Left kidney (tissue), 8 donors: ENCODE measurements around the gene ATP6AP2. TPM values are rescaled to one million over a fixed set of nuclear protein-coding genes. Genes with fewer than 3 reads are reported as not detected.
"Not testable (repeated sequence)": the region's sequence is repeated elsewhere in the genome, so short reads cannot be mapped to it uniquely, and the experiment has no call there.

Experiments used
- DNase-seq: peaks from one replicate; pipeline ENCODE4 v3.0.0-alpha.2; 2013
- long read RNA-seq, 8 donors: transcript quantifications; one replicate each; lab custom pipeline, GENCODE V29; 2026
- polyA plus RNA-seq: library from polyadenylated mRNA; unstranded; fragments of 120-200 nt; gene quantifications from one replicate; pipeline ENCODE4 v1.2.1, GENCODE V29; 2013; ENCODE audit not compliant: insufficient read length

The ATP6AP2 gene, protein sequence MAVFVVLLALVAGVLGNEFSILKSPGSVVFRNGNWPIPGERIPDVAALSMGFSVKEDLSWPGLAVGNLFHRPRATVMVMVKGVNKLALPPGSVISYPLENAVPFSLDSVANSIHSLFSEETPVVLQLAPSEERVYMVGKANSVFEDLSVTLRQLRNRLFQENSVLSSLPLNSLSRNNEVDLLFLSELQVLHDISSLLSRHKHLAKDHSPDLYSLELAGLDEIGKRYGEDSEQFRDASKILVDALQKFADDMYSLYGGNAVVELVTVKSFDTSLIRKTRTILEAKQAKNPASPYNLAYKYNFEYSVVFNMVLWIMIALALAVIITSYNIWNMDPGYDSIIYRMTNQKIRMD
- 190 TPM for polyA plus RNA-seq
- long read RNA-seq, donor 1, transcript ATP6AP2-217 (9 exons, 2,337 nt): major isoform, 39 of 86 reads
- long read RNA-seq, donor 1, partial matches to known transcripts: 32 of 86 reads
- long read RNA-seq, donor 1, other reads (novel, unspliced or antisense): 0 of 86 reads
- long read RNA-seq, donor 2, transcript ATP6AP2-217 (9 exons, 2,337 nt): major isoform, 40 of 63 reads
- long read RNA-seq, donor 2, partial matches to known transcripts: 13 of 63 reads
- long read RNA-seq, donor 2, other reads (novel, unspliced or antisense): 0 of 63 reads
- long read RNA-seq, donor 3, transcript ATP6AP2-217 (9 exons, 2,337 nt): major isoform, 40 of 56 reads
- long read RNA-seq, donor 3, partial matches to known transcripts: 7 of 56 reads
- long read RNA-seq, donor 3, other reads (novel, unspliced or antisense): 0 of 56 reads
- long read RNA-seq, donor 4, partial matches to known transcripts: 0 of 2 reads
- long read RNA-seq, donor 4, other reads (novel, unspliced or antisense): 0 of 2 reads
- long read RNA-seq, donor 5, transcript ATP6AP2-212 (1 exons, 544 nt): minor isoform, 10 of 125 reads
- long read RNA-seq, donor 5, transcript ATP6AP2-217 (9 exons, 2,337 nt): major isoform, 90 of 125 reads
- long read RNA-seq, donor 5, partial matches to known transcripts: 17 of 125 reads
- long read RNA-seq, donor 5, other reads (novel, unspliced or antisense): 0 of 125 reads
- long read RNA-seq, donor 6, transcript ATP6AP2-217 (9 exons, 2,337 nt): major isoform, 37 of 65 reads
- long read RNA-seq, donor 6, partial matches to known transcripts: 23 of 65 reads
- long read RNA-seq, donor 6, other reads (novel, unspliced or antisense): 0 of 65 reads
- long read RNA-seq, donor 7, transcript ATP6AP2-217 (9 exons, 2,337 nt): major isoform, 59 of 99 reads
- long read RNA-seq, donor 7, partial matches to known transcripts: 28 of 99 reads
- long read RNA-seq, donor 7, other reads (novel, unspliced or antisense): 0 of 99 reads
- long read RNA-seq, donor 8, transcript ATP6AP2-217 (9 exons, 2,337 nt): major isoform, 30 of 51 reads
- long read RNA-seq, donor 8, partial matches to known transcripts: 14 of 51 reads
- long read RNA-seq, donor 8, other reads (novel, unspliced or antisense): 0 of 51 reads

DNA sequence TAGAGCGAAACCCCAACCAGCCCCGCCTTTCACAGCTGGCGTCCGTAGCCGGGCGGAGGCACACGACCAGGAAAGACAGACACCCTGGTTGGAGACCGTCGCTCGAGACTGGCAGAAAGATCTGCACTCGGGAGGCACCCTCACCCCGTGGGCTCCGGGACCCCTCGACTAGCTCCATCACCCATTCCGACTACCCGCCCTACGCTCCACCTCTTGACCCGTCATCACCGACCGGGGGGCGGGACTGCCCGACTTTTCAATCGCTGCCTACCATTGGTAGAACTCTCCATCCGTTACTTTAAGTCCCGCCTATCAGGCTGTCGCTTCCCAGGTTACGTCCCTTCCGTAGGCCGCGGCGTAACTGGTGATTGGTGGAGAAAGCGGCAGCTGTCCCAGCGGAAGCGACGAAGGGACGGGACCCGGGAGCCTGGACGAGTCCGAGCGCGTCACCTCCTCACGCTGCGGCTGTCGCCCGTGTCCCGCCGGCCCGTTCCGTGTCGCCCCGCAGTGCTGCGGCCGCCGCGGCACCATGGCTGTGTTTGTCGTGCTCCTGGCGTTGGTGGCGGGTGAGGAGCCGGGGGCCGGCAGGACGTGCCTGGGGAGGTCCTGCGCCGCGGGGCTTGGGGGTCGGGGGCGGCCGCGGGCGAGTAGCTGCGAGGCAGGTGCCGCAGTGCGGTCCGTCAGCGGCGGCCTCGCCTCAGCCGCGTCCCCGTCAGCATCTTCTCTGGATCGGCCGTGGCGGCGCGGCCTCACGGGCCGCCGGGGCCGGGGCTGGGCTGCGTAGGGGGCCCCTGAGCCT is at the start of gene ATP6AP2:
ATP6AP2 (plus strand) TSS at position 434 of the 799 bp plus-strand sequence; CDS start at position 530, 96 bp downstream.
- DNase-seq: peak; percentile 92

DNA sequence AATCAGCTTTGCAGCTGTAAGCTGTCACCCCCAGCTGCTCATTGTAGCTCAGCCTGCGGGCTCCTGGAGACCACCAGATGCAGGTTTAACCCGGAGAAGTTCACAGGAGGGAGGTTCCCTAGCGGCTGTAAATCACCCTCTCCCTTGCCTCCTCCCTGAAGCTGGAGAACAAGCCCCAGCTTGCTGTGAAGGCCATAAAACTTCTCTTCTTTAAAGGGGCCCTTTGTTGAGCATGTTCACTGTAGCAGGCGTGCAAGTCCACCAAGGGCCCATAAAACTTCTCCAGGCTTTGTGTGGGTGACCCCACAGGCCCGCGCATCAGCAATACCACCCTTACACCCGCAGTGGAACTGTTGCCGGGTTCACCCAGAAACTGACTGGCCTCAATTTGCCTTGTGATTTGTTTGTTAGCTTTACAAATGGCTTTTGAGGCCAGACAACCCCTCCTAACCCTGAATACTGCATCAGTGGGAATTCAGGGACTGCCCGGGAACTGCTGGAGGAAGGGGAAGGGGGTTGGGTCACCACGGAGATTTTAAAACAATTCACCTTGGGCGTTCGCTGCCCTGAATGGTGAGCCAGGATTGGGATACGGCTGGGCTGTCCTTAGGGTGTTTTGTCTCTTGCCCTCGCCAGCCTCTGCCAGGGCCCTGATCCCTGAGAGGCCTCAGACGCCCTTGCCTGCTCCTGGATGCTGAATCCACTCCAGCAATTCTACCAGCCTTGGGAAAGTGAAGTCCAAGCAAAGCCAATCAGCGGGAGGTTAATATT is 49.5 kb upstream of the ATP6AP2 start:
- peak; percentile 70 for DNase-seq

DNA sequence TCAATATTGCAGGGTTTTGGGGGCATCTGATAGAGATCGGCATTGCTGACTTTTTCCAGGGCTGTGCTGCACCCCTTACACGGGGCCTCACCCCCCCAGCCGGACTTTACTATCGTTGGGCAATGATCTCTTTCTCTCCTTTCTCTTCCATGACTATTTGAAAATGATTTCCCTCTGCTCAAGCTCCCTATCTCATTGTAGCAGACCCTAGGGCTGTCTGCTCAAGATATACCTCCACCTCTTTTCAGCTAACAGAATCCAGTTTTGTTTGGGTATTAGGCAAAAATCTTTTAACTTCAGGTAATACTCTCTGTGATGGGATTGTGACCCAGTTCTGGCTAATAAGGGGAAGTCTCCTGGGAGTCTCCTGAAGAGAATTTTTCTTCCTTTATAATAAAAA is 43.5 kb upstream of the ATP6AP2 start:
- no peak for DNase-seq

DNA sequence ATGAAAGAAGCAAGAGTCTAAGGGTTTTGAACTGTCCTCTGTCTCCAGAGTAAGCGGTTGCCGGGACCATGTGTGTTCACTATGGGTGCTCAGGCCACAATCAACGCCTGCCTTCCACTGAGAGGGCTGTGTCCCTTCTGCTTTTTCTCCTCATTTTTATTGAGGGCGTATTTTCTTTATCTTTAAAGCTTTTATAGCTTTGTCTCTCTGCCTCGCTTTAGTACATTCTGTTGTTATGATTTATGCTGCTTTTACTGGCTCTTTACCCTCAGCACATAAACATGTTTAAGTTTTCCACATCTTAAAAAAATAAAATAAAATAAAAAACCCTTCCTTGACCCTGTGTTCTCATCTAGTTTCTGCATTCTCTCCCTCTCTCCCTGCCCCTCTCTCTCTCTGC is 42.4 kb upstream of the ATP6AP2 start:
- no peak for DNase-seq

DNA sequence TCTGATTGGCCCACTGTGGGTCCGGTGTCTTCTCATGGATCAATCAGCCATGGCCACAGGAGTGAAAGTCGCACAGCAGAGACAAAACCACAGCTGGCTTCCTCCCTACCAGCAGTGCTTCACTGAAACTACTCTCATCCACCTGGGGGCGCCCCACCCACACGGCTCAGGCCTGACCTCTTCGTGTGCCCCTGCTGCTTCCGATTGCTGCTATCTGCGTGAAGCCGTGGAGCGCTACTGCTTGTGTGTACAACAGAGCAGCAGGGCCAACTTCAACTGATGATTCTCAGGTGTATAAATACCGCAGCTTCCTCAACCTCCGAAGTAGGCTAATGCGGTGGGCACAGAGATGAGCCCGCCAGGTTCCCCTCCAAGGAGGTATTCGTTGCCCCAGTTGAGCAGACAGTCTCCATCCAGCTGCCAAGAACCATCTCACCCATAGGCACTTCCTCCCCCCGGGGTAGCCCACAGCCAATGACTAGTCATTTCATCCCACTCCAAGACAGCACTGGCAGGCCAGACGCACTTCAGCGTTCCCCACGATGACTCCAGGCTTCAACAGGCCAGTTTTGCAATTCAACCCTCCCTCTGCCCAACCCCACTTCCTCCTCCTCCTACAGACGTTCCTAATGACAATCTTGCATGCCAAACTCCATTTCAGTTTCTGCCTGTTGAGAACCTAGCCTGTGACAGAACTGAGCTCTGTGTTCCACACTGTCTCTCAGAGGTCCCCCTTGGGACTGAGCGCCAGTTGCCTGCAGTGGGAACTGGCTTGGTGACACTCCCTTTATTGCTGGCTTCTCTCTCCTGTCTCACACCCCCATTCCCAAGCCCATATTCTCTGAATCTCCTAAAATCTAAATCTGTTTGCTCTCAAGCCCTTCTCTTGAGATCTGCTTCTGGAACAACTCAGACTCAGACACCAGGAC is 41.3 kb upstream of the ATP6AP2 start:
- no peak for DNase-seq

DNA sequence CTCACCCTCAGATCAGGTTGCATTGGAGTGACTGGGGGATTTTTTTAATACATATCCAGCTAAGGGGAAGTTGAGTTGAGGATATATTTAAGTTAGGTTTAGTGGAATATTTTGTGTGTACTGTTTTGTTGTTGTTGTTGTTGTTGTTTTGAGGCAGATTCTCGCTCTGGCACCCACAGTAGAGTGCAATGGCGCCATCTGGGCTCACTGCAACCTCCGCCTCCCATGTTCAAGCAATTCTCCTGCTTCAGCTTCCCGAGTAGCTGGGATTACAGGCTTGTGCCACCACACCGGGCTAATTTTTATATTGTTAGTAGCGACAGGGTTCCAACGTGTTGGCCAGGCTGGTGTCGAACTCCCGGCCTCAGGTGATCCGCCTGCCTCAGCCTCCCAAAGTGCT is 38.6 kb upstream of the ATP6AP2 start:
- no peak for DNase-seq

DNA sequence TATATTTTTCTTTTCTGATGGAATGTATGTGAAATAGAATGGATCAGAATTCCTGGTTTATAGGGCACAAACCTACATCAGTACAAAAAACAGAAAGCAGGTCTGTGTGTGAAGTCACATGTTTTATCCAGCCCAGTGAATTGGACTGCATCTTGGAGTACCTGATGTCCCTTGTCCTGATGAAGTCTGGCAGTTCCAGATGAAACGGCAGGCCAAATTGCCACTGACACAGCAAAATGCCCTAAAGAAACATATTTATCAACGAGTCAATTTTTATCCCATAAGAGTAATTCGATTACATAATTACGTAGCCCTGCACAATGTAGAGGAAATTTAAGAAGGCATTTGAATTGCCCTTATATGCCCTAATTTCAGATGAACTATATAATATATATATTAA is 37.8 kb upstream of the ATP6AP2 start:
- no peak for DNase-seq

DNA sequence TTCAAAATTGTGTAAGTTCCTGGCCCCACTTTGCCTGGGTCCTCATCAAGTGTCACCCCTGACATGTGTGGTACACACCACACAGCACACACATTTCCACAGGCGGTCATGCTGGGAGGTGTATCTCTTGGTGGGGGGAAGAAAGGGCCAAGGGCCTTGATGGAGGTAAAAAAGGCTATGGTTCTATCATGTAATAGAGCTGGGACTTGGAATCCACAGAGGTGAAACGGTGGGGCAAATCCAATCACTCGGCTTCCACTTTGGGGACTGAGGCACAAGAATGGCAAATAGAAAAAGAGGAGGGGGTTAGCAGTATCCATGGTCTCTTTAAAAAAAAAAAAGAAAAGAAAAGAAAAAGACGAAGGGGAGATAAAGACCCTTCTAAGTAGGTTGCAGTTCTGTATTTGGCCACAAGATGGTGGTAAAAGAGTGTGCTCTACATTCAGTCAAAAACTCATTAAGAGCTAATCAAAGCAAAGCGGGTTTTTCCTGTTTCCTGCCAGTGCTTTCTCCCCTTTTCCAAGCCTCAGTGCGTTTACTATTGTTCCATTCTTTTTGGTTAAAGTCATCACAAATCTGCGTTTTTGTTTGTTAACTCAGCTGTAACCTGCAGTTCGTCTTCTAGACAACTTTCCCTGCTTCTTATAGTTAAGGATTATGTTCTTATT is 37.0 kb upstream of the ATP6AP2 start:
- peak; percentile 83 for DNase-seq

DNA sequence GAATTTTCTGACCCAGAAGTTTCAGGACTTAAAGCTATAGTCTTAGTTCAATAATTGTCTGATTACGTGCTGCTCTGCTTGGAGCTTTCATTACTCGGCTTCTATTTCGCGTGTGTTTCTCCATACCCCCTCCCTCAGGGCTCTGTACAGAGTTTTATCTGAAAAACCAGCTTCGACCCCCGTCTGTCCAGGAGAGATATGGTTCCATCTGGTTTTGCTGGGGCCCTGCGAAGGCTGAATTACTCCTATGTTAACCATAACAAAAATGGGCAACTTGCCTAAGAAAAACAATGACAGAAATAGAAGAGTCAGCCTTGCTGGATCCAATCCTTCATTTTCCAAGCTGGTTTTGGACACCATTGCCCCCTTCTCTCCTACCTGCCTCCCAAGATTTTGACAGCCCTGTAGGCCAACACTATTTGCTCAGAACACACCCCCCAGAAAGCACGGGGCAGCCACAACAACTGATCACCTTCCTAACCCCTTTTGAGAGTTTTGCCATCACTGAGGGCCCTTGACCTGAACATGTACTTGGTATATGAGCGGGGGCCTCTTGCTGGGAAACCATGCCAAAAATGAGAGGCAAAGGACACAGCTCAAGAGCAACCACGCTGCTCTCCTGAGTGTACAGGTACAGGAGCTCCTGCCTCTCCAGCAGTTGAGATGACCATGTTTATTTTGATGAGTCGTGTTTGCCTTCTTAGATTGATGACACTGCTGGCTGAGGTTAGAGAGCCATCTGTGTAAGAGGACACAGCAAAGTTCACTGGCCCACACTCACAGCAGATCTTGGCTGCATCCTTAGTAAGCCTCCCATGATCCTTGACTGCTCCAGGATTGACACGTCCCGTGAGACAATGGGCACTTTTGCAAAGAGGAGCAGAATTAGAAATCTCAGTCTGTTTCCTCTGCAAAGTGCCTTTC is 36.2 kb upstream of the ATP6AP2 start:
- no peak for DNase-seq

DNA sequence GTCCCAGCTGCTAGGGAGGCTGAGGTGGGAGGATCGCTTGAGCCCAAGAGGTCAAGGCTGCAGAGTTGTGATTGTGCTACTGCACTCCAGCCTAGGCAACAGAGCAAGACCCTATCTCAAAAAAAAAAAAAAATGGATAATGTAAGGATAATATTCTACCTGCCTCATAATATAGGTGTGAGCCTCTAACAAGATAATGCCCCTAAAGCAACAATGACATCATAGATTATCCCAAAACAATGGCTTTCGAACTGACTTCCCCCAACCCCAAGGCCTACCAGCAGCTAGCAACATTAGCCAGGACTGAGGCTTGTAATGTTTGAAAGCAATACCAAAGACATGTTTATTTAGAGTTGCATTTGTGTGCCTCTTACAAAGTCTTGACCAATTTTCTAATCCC is 33.9 kb upstream of the ATP6AP2 start:
- no peak for DNase-seq

DNA sequence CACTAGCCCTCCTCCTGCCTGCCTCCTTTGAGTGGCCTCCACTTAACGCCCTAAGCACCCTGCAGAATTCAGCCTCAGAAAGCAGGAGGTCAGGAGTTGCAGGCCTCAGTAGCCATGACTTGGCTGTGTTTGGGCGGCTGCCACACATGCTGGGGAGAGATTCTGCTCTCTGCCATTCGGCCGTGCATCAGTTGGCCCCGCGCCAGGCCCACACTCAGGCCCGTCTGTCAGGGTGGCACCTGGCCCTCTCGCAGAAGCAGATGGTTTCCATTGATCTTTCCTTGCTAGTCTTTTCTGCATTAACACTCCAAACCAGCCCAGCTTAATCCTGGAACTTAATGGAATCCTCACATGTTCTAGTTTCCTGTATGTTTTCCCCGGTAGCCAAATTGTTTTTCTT is 30.7 kb upstream of the ATP6AP2 start:
- no peak for DNase-seq

DNA sequence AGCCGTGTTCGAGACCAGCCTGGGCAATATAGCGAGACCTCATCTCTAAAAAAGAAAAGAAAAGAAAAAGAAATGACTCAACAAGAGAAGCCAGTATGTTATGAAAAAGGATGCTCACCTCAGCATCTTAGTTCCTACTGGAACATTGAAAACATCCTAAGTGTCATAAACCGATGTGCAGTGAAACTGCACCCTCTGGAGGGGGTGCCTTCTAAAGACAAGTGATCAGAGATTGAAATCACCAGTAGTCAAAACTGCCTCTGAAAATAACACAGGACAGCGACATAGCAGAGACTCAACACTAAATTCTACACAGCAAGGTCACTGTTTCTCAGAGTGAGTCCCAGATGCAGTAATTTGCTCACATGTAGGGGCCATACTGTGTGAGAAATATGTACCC is 28.0 kb upstream of the ATP6AP2 start:
- no peak for DNase-seq

DNA sequence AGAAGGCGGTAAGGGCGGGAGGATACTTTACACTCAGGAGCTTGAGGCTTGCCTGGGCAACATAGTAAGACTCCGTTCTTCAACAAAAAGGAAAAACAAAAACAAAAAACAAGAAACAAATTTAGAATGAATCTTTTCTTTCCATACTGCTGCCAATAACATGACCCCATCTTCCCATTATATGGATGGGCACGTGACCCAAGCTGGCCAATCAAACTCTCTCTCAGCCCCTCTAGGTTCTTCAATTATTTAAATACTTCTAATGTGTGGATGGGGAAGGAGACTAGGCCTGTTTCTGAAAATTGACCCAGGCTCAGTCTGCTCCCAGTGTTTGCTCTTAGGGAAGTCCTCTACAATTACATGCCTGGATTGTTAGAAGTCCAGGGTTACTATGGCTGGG is 22.2 kb upstream of the ATP6AP2 start:
- no peak for DNase-seq

DNA sequence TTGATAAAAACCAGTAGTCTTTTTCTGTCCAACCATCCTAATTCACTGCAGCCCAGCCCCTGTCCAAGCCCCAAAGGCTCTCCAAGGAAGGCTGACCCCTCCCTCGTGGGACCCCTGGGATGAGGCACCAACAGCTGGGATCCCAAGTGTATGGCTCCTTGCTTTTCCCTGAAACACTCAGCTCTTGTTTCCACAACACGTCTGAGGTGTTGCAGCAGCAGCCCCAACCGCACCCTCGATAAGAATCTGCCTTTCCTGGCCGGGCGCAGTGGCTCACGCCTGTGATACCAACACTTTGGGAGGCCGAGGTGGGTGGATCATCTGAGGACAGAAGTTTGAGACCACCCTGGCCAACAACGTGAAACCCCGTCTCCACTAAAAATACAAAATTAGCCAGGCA is 17.0 kb upstream of the ATP6AP2 start:
- no peak for DNase-seq

DNA sequence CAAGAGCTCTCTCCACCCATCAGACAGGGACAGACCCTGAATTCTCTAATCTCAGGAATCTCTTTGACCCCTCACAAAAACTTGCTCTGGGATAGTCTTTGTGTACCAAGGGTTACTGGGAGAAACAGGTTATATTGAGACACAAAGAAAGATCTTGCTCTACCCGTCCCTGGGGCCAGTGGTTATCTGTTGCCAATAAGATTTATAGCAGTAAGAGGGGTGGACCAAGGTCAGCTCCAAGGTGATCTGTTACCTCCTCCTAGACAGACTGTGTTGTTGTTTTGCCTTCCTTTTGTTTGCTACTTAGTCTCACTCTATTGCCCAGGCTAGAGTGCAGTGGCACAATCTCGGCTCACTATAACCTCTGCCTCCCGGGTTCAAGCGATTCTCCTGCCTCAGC is 16.3 kb upstream of the ATP6AP2 start:
- no peak for DNase-seq

DNA sequence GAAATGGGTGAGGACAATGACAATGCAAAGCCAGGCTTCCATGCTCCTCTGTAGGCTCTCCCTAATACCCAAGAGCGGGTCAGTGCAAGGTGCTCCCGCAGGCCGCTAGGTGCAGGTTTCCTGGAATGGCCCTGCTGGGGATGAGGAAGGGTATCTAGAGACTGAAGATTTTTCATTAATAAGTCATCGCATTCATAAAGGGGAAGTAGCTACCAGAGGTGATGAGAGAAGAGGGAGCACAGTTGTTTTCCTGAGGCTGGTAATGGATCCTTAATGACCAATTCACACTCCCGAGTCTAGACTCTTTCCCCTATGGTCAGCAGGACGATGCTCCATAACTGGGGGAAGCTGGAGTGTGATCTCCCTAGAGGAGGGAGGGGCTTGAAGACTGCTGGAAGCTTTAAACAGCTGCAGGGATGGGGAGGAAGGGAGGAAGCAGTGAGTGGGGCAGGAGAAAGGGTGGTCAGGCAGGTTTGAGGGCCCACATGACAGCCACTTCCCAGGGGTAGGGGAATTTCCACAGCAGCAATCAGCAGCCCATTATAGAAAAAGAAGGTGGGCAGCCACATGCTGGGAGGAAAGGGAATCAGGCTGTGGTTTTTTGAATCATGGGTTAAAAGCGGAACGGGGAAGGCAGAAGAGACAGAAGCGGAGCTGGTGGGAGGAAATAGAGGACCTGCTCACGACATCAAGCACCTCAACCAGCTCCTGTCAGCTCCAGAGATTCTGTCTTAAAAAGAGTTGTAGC is 10.2 kb upstream of the ATP6AP2 start:
- DNase-seq: no peak

DNA sequence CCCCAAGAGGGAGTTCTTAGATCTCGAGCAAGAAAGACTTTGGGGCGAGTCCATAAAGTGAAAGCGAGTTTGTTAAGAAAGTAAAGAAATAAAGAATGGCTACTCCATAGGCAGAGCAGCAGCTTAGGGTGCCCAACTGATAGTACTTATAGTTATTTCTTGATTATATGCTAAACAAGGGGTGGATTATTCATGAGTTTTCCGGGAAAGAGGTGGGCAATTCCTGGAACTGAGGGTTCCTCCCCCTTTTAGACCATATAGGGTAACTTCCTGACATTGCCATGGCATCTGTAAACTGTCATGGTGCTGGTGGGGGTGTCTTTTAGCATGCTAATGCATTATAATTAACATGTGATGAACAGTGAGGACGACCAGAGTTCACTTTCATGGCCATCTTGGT is 9.6 kb upstream of the ATP6AP2 start:
- not testable (repeated sequence) for DNase-seq
